WTC11 (cell line): Measurements from ENCODE around the gene CFAP299.

ENCODE experiments used
- ESRRA ChIP-seq: sonication (generic); formaldehyde crosslinking; IDR thresholded peaks from 2 replicates; pipeline ENCODE4 v1.8.1; 2022; ENCODE audit warnings: mild to moderate bottlenecking, missing genetic modification reagents, borderline replicate concordance
- FOXP1 ChIP-seq: sonication (generic); formaldehyde crosslinking; IDR thresholded peaks from 2 replicates; pipeline ENCODE4 v1.8.0; 2022; ENCODE audit warnings: missing genetic modification reagents, mild to moderate bottlenecking, moderate library complexity, borderline replicate concordance
- NR3C1 ChIP-seq: sonication (generic); formaldehyde crosslinking; conservative IDR thresholded peaks from 2 replicates; pipeline ENCODE4 v1.8.1; 2023; ENCODE audit warnings: low read depth, mild to moderate bottlenecking, missing genetic modification reagents
- TF ChIP-seq, protein P1 (sequence below): sonication (generic); formaldehyde crosslinking; IDR thresholded peaks from 2 replicates; pipeline ENCODE4 v1.8.0; 2022; ENCODE audit warnings: mild to moderate bottlenecking, missing genetic modification reagents
- TF ChIP-seq, protein P2 (sequence below): fragments of 200-600 bp; IDR thresholded peaks from 2 replicates; pipeline ENCODE4 v1.8.0; 2022; ENCODE audit warnings: antibody characterized with exemption
- TF ChIP-seq, protein P3 (sequence below): sonication (generic); formaldehyde crosslinking; IDR thresholded peaks from 2 replicates; pipeline ENCODE4 v1.8.1; 2023; ENCODE audit warnings: mild to moderate bottlenecking, missing genetic modification reagents, moderate library complexity
- TF ChIP-seq, protein P4 (sequence below): sonication (generic); formaldehyde crosslinking; IDR thresholded peaks from 2 replicates; pipeline ENCODE4 v1.8.1; 2022; ENCODE audit warnings: mild to moderate bottlenecking, missing genetic modification reagents, moderate library complexity, borderline replicate concordance
- TF ChIP-seq, protein P5 (sequence below): sonication (generic); formaldehyde crosslinking; IDR thresholded peaks from 2 replicates; pipeline ENCODE4 v1.8.0; 2022; ENCODE audit warnings: mild to moderate bottlenecking, missing genetic modification reagents

DNA sequence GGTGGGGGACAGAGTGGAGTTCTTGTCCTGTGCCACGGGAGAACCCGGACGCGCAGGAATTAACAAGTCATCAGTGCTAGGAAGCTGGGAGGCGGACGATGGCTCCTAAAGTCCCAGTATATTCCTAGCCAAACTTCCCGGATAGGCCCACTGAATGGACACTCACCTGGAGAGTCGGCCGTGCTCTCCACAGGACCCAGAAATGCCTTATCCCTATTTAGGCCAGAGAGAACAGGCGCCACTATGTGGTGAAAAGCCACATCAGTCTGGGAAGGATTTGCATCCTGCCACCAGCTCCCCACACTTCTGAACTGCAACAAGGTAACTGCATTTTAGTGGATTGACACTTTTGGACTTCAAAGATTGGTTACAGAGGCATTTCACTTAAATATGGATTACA lies 1.1 kb downstream of the CFAP299 start:
- TF ChIP-seq, protein P1, sequence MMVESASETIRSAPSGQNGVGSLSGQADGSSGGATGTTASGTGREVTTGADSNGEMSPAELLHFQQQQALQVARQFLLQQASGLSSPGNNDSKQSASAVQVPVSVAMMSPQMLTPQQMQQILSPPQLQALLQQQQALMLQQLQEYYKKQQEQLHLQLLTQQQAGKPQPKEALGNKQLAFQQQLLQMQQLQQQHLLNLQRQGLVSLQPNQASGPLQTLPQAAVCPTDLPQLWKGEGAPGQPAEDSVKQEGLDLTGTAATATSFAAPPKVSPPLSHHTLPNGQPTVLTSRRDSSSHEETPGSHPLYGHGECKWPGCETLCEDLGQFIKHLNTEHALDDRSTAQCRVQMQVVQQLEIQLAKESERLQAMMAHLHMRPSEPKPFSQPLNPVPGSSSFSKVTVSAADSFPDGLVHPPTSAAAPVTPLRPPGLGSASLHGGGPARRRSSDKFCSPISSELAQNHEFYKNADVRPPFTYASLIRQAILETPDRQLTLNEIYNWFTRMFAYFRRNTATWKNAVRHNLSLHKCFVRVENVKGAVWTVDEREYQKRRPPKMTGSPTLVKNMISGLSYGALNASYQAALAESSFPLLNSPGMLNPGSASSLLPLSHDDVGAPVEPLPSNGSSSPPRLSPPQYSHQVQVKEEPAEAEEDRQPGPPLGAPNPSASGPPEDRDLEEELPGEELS, result no peak
- TF ChIP-seq, protein P2, sequence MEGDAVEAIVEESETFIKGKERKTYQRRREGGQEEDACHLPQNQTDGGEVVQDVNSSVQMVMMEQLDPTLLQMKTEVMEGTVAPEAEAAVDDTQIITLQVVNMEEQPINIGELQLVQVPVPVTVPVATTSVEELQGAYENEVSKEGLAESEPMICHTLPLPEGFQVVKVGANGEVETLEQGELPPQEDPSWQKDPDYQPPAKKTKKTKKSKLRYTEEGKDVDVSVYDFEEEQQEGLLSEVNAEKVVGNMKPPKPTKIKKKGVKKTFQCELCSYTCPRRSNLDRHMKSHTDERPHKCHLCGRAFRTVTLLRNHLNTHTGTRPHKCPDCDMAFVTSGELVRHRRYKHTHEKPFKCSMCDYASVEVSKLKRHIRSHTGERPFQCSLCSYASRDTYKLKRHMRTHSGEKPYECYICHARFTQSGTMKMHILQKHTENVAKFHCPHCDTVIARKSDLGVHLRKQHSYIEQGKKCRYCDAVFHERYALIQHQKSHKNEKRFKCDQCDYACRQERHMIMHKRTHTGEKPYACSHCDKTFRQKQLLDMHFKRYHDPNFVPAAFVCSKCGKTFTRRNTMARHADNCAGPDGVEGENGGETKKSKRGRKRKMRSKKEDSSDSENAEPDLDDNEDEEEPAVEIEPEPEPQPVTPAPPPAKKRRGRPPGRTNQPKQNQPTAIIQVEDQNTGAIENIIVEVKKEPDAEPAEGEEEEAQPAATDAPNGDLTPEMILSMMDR, result no peak
- TF ChIP-seq, protein P3, sequence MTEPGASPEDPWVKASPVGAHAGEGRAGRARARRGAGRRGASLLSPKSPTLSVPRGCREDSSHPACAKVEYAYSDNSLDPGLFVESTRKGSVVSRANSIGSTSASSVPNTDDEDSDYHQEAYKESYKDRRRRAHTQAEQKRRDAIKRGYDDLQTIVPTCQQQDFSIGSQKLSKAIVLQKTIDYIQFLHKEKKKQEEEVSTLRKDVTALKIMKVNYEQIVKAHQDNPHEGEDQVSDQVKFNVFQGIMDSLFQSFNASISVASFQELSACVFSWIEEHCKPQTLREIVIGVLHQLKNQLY, result no peak
- no peak for TF ChIP-seq FOXP1
- TF ChIP-seq, protein P4, sequence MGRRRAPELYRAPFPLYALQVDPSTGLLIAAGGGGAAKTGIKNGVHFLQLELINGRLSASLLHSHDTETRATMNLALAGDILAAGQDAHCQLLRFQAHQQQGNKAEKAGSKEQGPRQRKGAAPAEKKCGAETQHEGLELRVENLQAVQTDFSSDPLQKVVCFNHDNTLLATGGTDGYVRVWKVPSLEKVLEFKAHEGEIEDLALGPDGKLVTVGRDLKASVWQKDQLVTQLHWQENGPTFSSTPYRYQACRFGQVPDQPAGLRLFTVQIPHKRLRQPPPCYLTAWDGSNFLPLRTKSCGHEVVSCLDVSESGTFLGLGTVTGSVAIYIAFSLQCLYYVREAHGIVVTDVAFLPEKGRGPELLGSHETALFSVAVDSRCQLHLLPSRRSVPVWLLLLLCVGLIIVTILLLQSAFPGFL (CRISPR knock-in tag), result no peak
- no peak for TF ChIP-seq NR3C1
- TF ChIP-seq, protein P5, sequence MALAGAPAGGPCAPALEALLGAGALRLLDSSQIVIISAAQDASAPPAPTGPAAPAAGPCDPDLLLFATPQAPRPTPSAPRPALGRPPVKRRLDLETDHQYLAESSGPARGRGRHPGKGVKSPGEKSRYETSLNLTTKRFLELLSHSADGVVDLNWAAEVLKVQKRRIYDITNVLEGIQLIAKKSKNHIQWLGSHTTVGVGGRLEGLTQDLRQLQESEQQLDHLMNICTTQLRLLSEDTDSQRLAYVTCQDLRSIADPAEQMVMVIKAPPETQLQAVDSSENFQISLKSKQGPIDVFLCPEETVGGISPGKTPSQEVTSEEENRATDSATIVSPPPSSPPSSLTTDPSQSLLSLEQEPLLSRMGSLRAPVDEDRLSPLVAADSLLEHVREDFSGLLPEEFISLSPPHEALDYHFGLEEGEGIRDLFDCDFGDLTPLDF (CRISPR knock-in tag), result no peak
- no peak for TF ChIP-seq ESRRA
